GM12873 (cell line): ENCODE results near the gene ATXN7.

ENCODE experiments used
- CTCF ChIP-seq: IDR thresholded peaks from 2 replicates; pipeline ENCODE4 v1.5.1; 2012; ENCODE audit warnings: low read depth, mild to moderate bottlenecking, moderate library complexity, low read length, control low read depth; ENCODE audit not compliant: insufficient read depth; ENCODE audit errors: missing control alignments

The ATXN7 gene

GRCh38 chr3:63864008-63864964 is 619 bp downstream of the ATXN7 start:
- no peak for TF ChIP-seq CTCF

GRCh38 chr3:63864965-63865327 is 1.3 kb downstream of the ATXN7 start:
- no peak for TF ChIP-seq CTCF

GRCh38 chr3:63867225-63867624 is 3.6 kb downstream of the ATXN7 start:
- TF ChIP-seq CTCF, result no peak

- no peak for TF ChIP-seq CTCF
Measured at GRCh38 chr3:63869940-63870614, 6.4 kb downstream of the ATXN7 start.

- TF ChIP-seq CTCF, result no peak
Measured at GRCh38 chr3:63870615-63871005, 6.9 kb downstream of the ATXN7 start.

GRCh38 chr3:63872135-63872924 is 8.7 kb downstream of the ATXN7 start:
- no peak for TF ChIP-seq CTCF

GRCh38 chr3:63874769-63875168 is 11.1 kb downstream of the ATXN7 start:
- no peak for TF ChIP-seq CTCF
